Measurements from ENCODE around the gene TNRC18.

- TF ChIP-seq CTCF (IDR thresholded peaks at IDR 0.05), result no peak
- TF ChIP-seq POLR2A (IDR thresholded peaks at IDR 0.05), result no peak
- TF ChIP-seq POLR2AphosphoS5 (IDR thresholded peaks at IDR 0.05), result no peak
- no peak for TF ChIP-seq EP300 (IDR thresholded peaks at IDR 0.05)
Measured at GRCh38 chr7:5310822-5311405, 112.7 kb downstream of the TNRC18 start.
